ENCODE data around the gene NOP9.

The NOP9 gene

GRCh38 chr14:24299255-24300191 lies at the start of gene NOP9, which contains the start of gene DHRS1:
NOP9 (plus strand) TSS chr14:24299850; CDS start chr14:24299955, 105 bp downstream.
DHRS1 (minus strand) TSS chr14:24299780; CDS start chr14:24299106, 674 bp downstream.
- peaks cover 8% of the 10 kb centered on the region for H3K79me2 ChIP-seq
- H3K4me2 ChIP-seq (ENCODE audit: low read length) = peak within 1 kb of the TSS; percentile 94
- H2AFZ ChIP-seq = peak within 1 kb of the TSS; percentile 88
- H3K9ac ChIP-seq = peak within 1 kb of the TSS; percentile 41
- TF ChIP-seq CTCF (IDR thresholded peaks at IDR 0.05) = no peak
- H3K9me3 ChIP-seq (ENCODE audit: control insufficient read depth, low read length) = no peaks in the 10 kb centered on the region
- H3K36me3 ChIP-seq (ENCODE audit: control insufficient read depth, insufficient read depth, low read length) = no peaks in the 10 kb centered on the region
- peak within 1 kb of the TSS; percentile 85 for H3K4me3 ChIP-seq (ENCODE audit: low read depth, low read length)
- no peaks in the 10 kb centered on the region for H3K27me3 ChIP-seq (ENCODE audit: control insufficient read depth, insufficient read depth, low read length)
- peaks cover 8% of the 10 kb centered on the region for H3K4me1 ChIP-seq
- peak within 1 kb of the TSS; percentile 70 for H3K27ac ChIP-seq

GRCh38 chr14:24250354-24250753 lies 49.3 kb upstream of the NOP9 start:
- H3K4me2 ChIP-seq (ENCODE audit: low read length) = no peak overlapping the region
- H3K9me3 ChIP-seq (ENCODE audit: control insufficient read depth, low read length) = no peaks in the 10 kb centered on the region
- no peak for TF ChIP-seq CTCF (IDR thresholded peaks at IDR 0.05)
- H3K4me1 ChIP-seq = no peaks in the 10 kb centered on the region
- no peaks in the 10 kb centered on the region for H3K27me3 ChIP-seq (ENCODE audit: control insufficient read depth, insufficient read depth, low read length)
- no peak overlapping the region for H3K27ac ChIP-seq
- no peak overlapping the region for H3K4me3 ChIP-seq (ENCODE audit: low read depth, low read length)
- H2AFZ ChIP-seq = no peak overlapping the region
- H3K9ac ChIP-seq = no peak overlapping the region
- H3K79me2 ChIP-seq = no peaks in the 10 kb centered on the region
- H3K36me3 ChIP-seq (ENCODE audit: control insufficient read depth, insufficient read depth, low read length) = no peaks in the 10 kb centered on the region

GRCh38 chr14:24251880-24252288 lies 47.8 kb upstream of the NOP9 start:
- Histone ChIP-seq H3K27me3 (ENCODE audit: control insufficient read depth, insufficient read depth, low read length) (no peaks in the 10 kb centered on the region), H2AFZ (no peak overlapping the region), H3K4me3 (ENCODE audit: low read depth, low read length) (no peak overlapping the region), H3K9me3 (ENCODE audit: control insufficient read depth, low read length) (no peaks in the 10 kb centered on the region), H3K9ac (no peak overlapping the region), H3K4me2 (ENCODE audit: low read length) (no peak overlapping the region), H3K36me3 (ENCODE audit: control insufficient read depth, insufficient read depth, low read length) (no peaks in the 10 kb centered on the region), H3K4me1 (no peaks in the 10 kb centered on the region), H3K79me2 (no peaks in the 10 kb centered on the region), H3K27ac (no peak overlapping the region)
- TF ChIP-seq CTCF (IDR thresholded peaks at IDR 0.05) = no peak

GRCh38 chr14:24252289-24253124 lies 47.1 kb upstream of the NOP9 start:
- Histone ChIP-seq H3K27me3 (ENCODE audit: control insufficient read depth, insufficient read depth, low read length) (no peaks in the 10 kb centered on the region), H3K27ac (no peak overlapping the region), H3K79me2 (no peaks in the 10 kb centered on the region), H3K9ac (no peak overlapping the region), H2AFZ (no peak overlapping the region), H3K4me1 (no peaks in the 10 kb centered on the region), H3K4me2 (ENCODE audit: low read length) (no peak overlapping the region), H3K36me3 (ENCODE audit: control insufficient read depth, insufficient read depth, low read length) (no peaks in the 10 kb centered on the region), H3K9me3 (ENCODE audit: control insufficient read depth, low read length) (no peaks in the 10 kb centered on the region), H3K4me3 (ENCODE audit: low read depth, low read length) (no peak overlapping the region)
- TF ChIP-seq CTCF (IDR thresholded peaks at IDR 0.05) = no peak
